H1 (cell line): Measurements from ENCODE around the gene ZFAND6. TPM values are rescaled to one million over a fixed set of nuclear protein-coding genes. Genes with fewer than 3 reads are reported as not detected.

Source experiments
- CTCF ChIA-PET: fragments of 300-600 bp; sonication (Branson Sonifier 250); formaldehyde crosslinking; loops from one replicate; lab custom pipeline; 2021; ENCODE audit not compliant: partially characterized antibody; lab: Charles Lee
- POLR2A ChIA-PET: fragments of 300-600 bp; sonication (Branson Sonifier 250); formaldehyde crosslinking; loops from one replicate; lab custom pipeline; 2021; ENCODE audit warnings: inconsistent platforms; ENCODE audit not compliant: partially characterized antibody; lab: Charles Lee
- DNase-seq, 2 experiments: peaks; one replicate each; pipeline versions ENCODE4 v3.0.0 to v3.0.0-alpha.2; 2010 to 2022; ENCODE audit warnings: low spot score in 2 of 2, low read depth in 1 of 2, mixed read lengths in 1 of 2
- FAIRE-seq: peaks from 2 replicates; lab custom pipeline; 2011; peaks lifted over from hg19 to GRCh38; lab: Jason Lieb, UNC
- H2AFZ ChIP-seq: 2 replicates; pipeline ENCODE4 v1.8.1; 2012; ENCODE audit warnings: low read length, inconsistent platforms
- H2AK5ac ChIP-seq: 2 replicates; pipeline ENCODE4 v1.6.1; 2013; ENCODE audit warnings: low read depth, low read length
- H2BK120ac ChIP-seq: replicated peaks from 2 replicates; pipeline ENCODE3; 2013; ENCODE audit warnings: low read depth, low read length, inconsistent platforms
- H2BK12ac ChIP-seq: 2 replicates; pipeline ENCODE4 v1.6.1; 2013; ENCODE audit warnings: low read depth, low read length
- H2BK15ac ChIP-seq: 2 replicates; pipeline ENCODE4 v1.6.1; 2013; ENCODE audit warnings: low read length
- H2BK20ac ChIP-seq: 2 replicates; pipeline ENCODE4 v1.6.1; 2013; ENCODE audit warnings: low read length
- H2BK5ac ChIP-seq: 2 replicates; pipeline ENCODE4 v1.6.1; 2013; ENCODE audit warnings: low read depth, low read length
- H3K14ac ChIP-seq: 2 replicates; pipeline ENCODE4 v1.6.1; 2013; ENCODE audit warnings: inconsistent platforms; ENCODE audit not compliant: insufficient read length
- H3K18ac ChIP-seq: 2 replicates; pipeline ENCODE4 v1.6.1; 2013; ENCODE audit warnings: low read length; ENCODE audit errors: extremely low read depth
- H3K23ac ChIP-seq: 2 replicates; pipeline ENCODE4 v1.6.1; 2013; ENCODE audit warnings: inconsistent platforms; ENCODE audit not compliant: insufficient read length
- H3K23me2 ChIP-seq: 2 replicates; pipeline ENCODE4 v1.6.1; 2013; ENCODE audit warnings: low read depth, low read length
- H3K27ac ChIP-seq: 2 replicates; pipeline ENCODE4 v1.6.1; 2011; ENCODE audit warnings: low read depth, low read length, inconsistent platforms
- H3K27me3 ChIP-seq, 4 experiments: replicated peaks in 1 of 4; 1 replicate in 1 of 4; 2 replicates in 3 of 4; pipeline versions ENCODE4 v1.6.1 to v1.8.1; 2011 to 2013; ENCODE audit warnings: low read length in 3 of 4, mild to moderate bottlenecking in 3 of 4, inconsistent platforms in 2 of 4, mixed read lengths in 2 of 4, moderate library complexity in 1 of 4; ENCODE audit not compliant: control insufficient read depth in 3 of 4, insufficient read depth in 3 of 4; ENCODE audit errors: extremely low read depth in 1 of 4
- H3K36me3 ChIP-seq, 4 experiments: 2 replicates each; pipeline versions ENCODE4 v1.6.1 to v1.8.1; 2011 to 2013; ENCODE audit warnings: mild to moderate bottlenecking in 4 of 4, low read length in 3 of 4, moderate library complexity in 2 of 4, control low read depth in 1 of 4, inconsistent platforms in 1 of 4; ENCODE audit not compliant: insufficient read depth in 4 of 4, control insufficient read depth in 2 of 4
- H3K4ac ChIP-seq: replicated peaks from 2 replicates; pipeline ENCODE3; 2013; ENCODE audit warnings: low read length, low read depth, mixed read lengths, inconsistent platforms; ENCODE audit not compliant: insufficient read length
- H3K4me1 ChIP-seq, 4 experiments: replicated peaks in 1 of 4; 1 replicate in 1 of 4; 2 replicates in 3 of 4; pipeline versions ENCODE4 v1.6.1 to v1.8.1; 2011 to 2013; ENCODE audit warnings: low read length in 3 of 4, inconsistent platforms in 2 of 4, mixed read lengths in 1 of 4; ENCODE audit not compliant: insufficient read depth in 4 of 4, control insufficient read depth in 3 of 4
- H3K4me2 ChIP-seq, 2 experiments: 2 replicates each; pipeline versions ENCODE4 v1.6.1 to v1.8.1; 2011 to 2013; ENCODE audit warnings: low read depth in 2 of 2, low read length in 2 of 2, control low read depth in 1 of 2, inconsistent platforms in 1 of 2, mild to moderate bottlenecking in 1 of 2; ENCODE audit not compliant: insufficient read depth in 1 of 2
- H3K4me3 ChIP-seq, 4 experiments: fragments of 200-600, 300-600 bp in 1 of 4; sonication (generic), shearing (Covaris generic), sonication (Bioruptor Twin) in 1 of 4; 2 replicates each; pipeline versions ENCODE4 v1.5.1 to v1.8.1; 2011 to 2016; ENCODE audit warnings: low read length in 4 of 4, low read depth in 3 of 4, control low read depth in 2 of 4, inconsistent platforms in 2 of 4, mild to moderate bottlenecking in 2 of 4, mixed read lengths in 1 of 4, moderate library complexity in 1 of 4; ENCODE audit not compliant: insufficient read depth in 2 of 4; ENCODE audit errors: extremely low read depth in 1 of 4
- H3K56ac ChIP-seq: replicated peaks from 2 replicates; pipeline ENCODE3; 2013; ENCODE audit warnings: low read depth, mild to moderate bottlenecking, mixed read lengths, low read length, inconsistent platforms; ENCODE audit not compliant: insufficient read length
- H3K79me1 ChIP-seq: 2 replicates; pipeline ENCODE4 v1.6.1; 2013; ENCODE audit warnings: low read depth, low read length, control low read depth
- H3K79me2 ChIP-seq, 2 experiments: 2 replicates each; pipeline versions ENCODE4 v1.6.1 to v1.8.1; 2012 to 2013; ENCODE audit warnings: low read length in 2 of 2, mild to moderate bottlenecking in 2 of 2, inconsistent platforms in 1 of 2; ENCODE audit not compliant: insufficient read depth in 2 of 2, control insufficient read depth in 1 of 2
- H3K9ac ChIP-seq, 4 experiments: replicated peaks in 1 of 4; 1 replicate in 1 of 4; 2 replicates in 3 of 4; pipeline versions ENCODE4 v1.6.1 to v1.8.1; 2011 to 2013; ENCODE audit warnings: low read depth in 3 of 4, low read length in 3 of 4, control low read depth in 2 of 4, mild to moderate bottlenecking in 2 of 4, moderate library complexity in 2 of 4, inconsistent platforms in 1 of 4; ENCODE audit errors: extremely low read depth in 1 of 4
- H3K9me3 ChIP-seq, 2 experiments: 2 replicates each; pipeline versions ENCODE4 v1.6.1 to v1.8.1; 2012 to 2013; ENCODE audit warnings: mild to moderate bottlenecking in 2 of 2, moderate library complexity in 2 of 2, control low read depth in 1 of 2, inconsistent platforms in 1 of 2, low read depth in 1 of 2, low read length in 1 of 2, mixed read lengths in 1 of 2; ENCODE audit not compliant: insufficient read depth in 2 of 2
- H4K20me1 ChIP-seq, 2 experiments: replicated peaks in 1 of 2; 2 replicates each; pipeline versions ENCODE3 to v1.8.1; 2011 to 2013; ENCODE audit warnings: inconsistent platforms in 2 of 2, low read length in 2 of 2, mild to moderate bottlenecking in 1 of 2; ENCODE audit not compliant: insufficient read depth in 2 of 2, control insufficient read depth in 1 of 2
- H4K5ac ChIP-seq: 2 replicates; pipeline ENCODE4 v1.6.1; 2013; ENCODE audit warnings: low read length, low read depth, mixed read lengths, inconsistent platforms; ENCODE audit not compliant: insufficient read length
- H4K8ac ChIP-seq: 2 replicates; pipeline ENCODE4 v1.8.0; 2013; ENCODE audit warnings: mild to moderate bottlenecking, moderate library complexity, low read length, inconsistent platforms; ENCODE audit not compliant: insufficient read depth; ENCODE audit errors: extremely low read depth
- H4K91ac ChIP-seq: replicated peaks from 2 replicates; pipeline ENCODE3; 2013; ENCODE audit warnings: low read length, mixed read lengths, inconsistent platforms; ENCODE audit not compliant: insufficient read length
- BCL11A ChIP-seq, 2 experiments: IDR thresholded peaks; one replicate each; pipeline ENCODE4 v1.6.1; 2011; ENCODE audit warnings: low read depth in 2 of 2, low read length in 2 of 2, mild to moderate bottlenecking in 2 of 2
- CHD2 ChIP-seq: IDR thresholded peaks from 2 replicates; pipeline ENCODE4 v1.6.1; 2012; ENCODE audit warnings: low read length, improper control_type of control experiment
- E2F6 ChIP-seq: IDR thresholded peaks from 2 replicates; pipeline ENCODE4 v1.6.1; 2012; ENCODE audit warnings: inconsistent platforms
- JUN ChIP-seq: IDR thresholded peaks from 2 replicates; pipeline ENCODE4 v1.6.1; 2011; ENCODE audit warnings: low read depth, mild to moderate bottlenecking, improper control_type of control experiment, low read length
- MAX ChIP-seq: IDR thresholded peaks from 2 replicates; pipeline ENCODE4 v1.6.1; 2012; ENCODE audit warnings: inconsistent platforms
- RBBP5 ChIP-seq: IDR thresholded peaks from 2 replicates; pipeline ENCODE4 v1.7.1; 2012; ENCODE audit warnings: low read depth, mild to moderate bottlenecking, inconsistent platforms, low read length, moderate library complexity, borderline replicate concordance
- RFX5 ChIP-seq: IDR thresholded peaks from 2 replicates; pipeline ENCODE4 v1.6.1; 2011; ENCODE audit warnings: low read depth, low read length, improper control_type of control experiment, borderline replicate concordance
- SIRT6 ChIP-seq: IDR thresholded peaks from one replicate; pipeline ENCODE4 v1.7.1; 2012; ENCODE audit warnings: low read length, inconsistent platforms
- SP1 ChIP-seq: IDR thresholded peaks from 2 replicates; pipeline ENCODE4 v1.6.1; 2011; ENCODE audit warnings: low read depth, low read length
- SUZ12 ChIP-seq: fragments of 200-600 bp; sonication (generic); IDR thresholded peaks from 2 replicates; pipeline ENCODE4 v1.6.1; 2012; ENCODE audit warnings: mild to moderate bottlenecking, inconsistent platforms, low read length, moderate library complexity, mixed read lengths
- WGBS, 2 experiments: shearing (Covaris generic) in 1 of 2; methylation state at CpG; one replicate each; pipeline versions ENCODE4 v1.1.6 to v1.1.7; 2013 to 2015; ENCODE audit warnings: low lambda C conversion rate in 2 of 2, mixed read lengths in 2 of 2, inconsistent platforms in 1 of 2, low coverage in 1 of 2, missing lambda C conversion rate in 1 of 2; ENCODE audit not compliant: insufficient replicate concordance in 2 of 2, insufficient coverage in 1 of 2, insufficient read length in 1 of 2; ENCODE audit errors: extremely low coverage in 1 of 2, missing lambda C conversion rate in 1 of 2; 5-methylcytosine and 5-hydroxymethylcytosine counted together
- polyA plus RNA-seq, 7 experiments: library from polyadenylated mRNA; depleted of rRNA in 3 of 7; stranded (reverse) in 5 of 7; unstranded in 2 of 7; fragments of >200 nt in 5 of 7; fragments of 200-250 nt in 2 of 7; gene quantifications; 1 replicate in 5 of 7; 2 replicates in 1 of 7; 4 replicates in 1 of 7; pipeline versions ENCODE4 v1.2.1 to v1.2.3, GENCODE V29; 2011 to 2013; ENCODE audit warnings: missing spikeins in 2 of 7, mixed read lengths in 2 of 7
- total RNA-seq: library from RNA; stranded (reverse); fragmentation: NEBNext Ultra II Directional; extraction: Animal tissue kit (Norgen Biotek cat#: 25700); gene quantifications from 2 replicates; pipeline ENCODE4 v1.2.1, GENCODE V29; 2021

ZFAND6 gene
- total and polyA plus RNA-seq, 2 of the 8 experiments (the other 6 are each of a cell fraction or from before 2014, with no cell fraction given): 136 to 237 TPM

GRCh38 chr15:80031841-80032240 lies 27.6 kb upstream of the ZFAND6 start:
- H2AK5ac ChIP-seq: peak overlapping the region; percentile 91
- no peaks in the 10 kb centered on the region for H4K20me1 ChIP-seq
- peaks cover 8 to 22% (median 14%) of the 10 kb centered on the region in 4 experiments for H3K4me1 ChIP-seq
- H3K9me3 ChIP-seq: no peaks in the 10 kb centered on the region
- H2BK120ac ChIP-seq: no peak overlapping the region
- DNase-seq (no peak), FAIRE-seq (no peak)
- no peak overlapping the region for H4K5ac ChIP-seq
- H2AFZ ChIP-seq: no peak overlapping the region
- peak overlapping the region; percentile 88; the same call in 1 of the 2 replicates for H2BK12ac ChIP-seq
- H4K8ac ChIP-seq: no peak overlapping the region
- H3K23ac ChIP-seq: no peak overlapping the region
- ChIA-PET CTCF (interaction anchor here (0.7 kb wide), 1 partner anchor 667 kb away, joined by 4 read pairs; no protein-coding TSS in a partner anchor), POLR2A (interaction anchor here (2.8 kb wide), 1 partner anchor 27 kb away, joined by 9 read pairs; the partner anchor contains the start of gene ZFAND6)
- H3K4ac ChIP-seq: no peak overlapping the region
- no peaks in the 10 kb centered on the region for H3K79me1 ChIP-seq
- no peak overlapping the region for H3K56ac ChIP-seq
- H2BK5ac ChIP-seq: peak overlapping the region; percentile 10; the same call in 1 of the 2 replicates
- no peak for TF ChIP-seq JUN
- TF ChIP-seq RBBP5: no peak
- no peak for TF ChIP-seq MAX
- TF ChIP-seq BCL11A (IDR thresholded peaks at IDR 0.05; ENCODE audit: low read depth in 2 of 2, low read length in 2 of 2): no peak
- no peak for TF ChIP-seq SUZ12
- TF ChIP-seq SIRT6: no peak
- TF ChIP-seq E2F6: no peak
- TF ChIP-seq RFX5: no peak
- TF ChIP-seq CHD2: no peak
- no peak for TF ChIP-seq SP1
- H3K27ac ChIP-seq: no peak overlapping the region
- WGBS, 2 experiments: 61% methylated on average over 3 of the region's 3 CpGs; no CpG with 5 or more reads in 1 of the 2 experiments
- no peak overlapping the region for H3K14ac ChIP-seq
- no peaks in the 10 kb centered on the region for H3K36me3 ChIP-seq
- 0 out of 2 replicates have a peak overlapping the region, but pooled peaks have one; percentile 52 for H3K18ac ChIP-seq
- H2BK20ac ChIP-seq: peak overlapping the region; percentile 2
- no peaks in the 10 kb centered on the region; a peak in 1 of 4 replicates for H3K79me2 ChIP-seq
- peaks cover 4% of the 10 kb centered on the region for H3K23me2 ChIP-seq
- no peak overlapping the region for H3K4me3 ChIP-seq
- H2BK15ac ChIP-seq: 0 out of 2 replicates have a peak overlapping the region, but pooled peaks have one; percentile 12
- no peak overlapping the region for H3K9ac ChIP-seq
- no peaks in the 10 kb centered on the region for H3K27me3 ChIP-seq
- no peak overlapping the region for H3K4me2 ChIP-seq
- peak overlapping the region; percentile 34 for H4K91ac ChIP-seq
